Activated CD4-positive, alpha-beta T cell treated with anti-CD3 and anti-CD28 coated beads, Interleukin-2, Interleukin-4, amounts not matched to agents 100 ng/mL and 50 ng/mL, durations not matched to agents 16 hours and 8 hours (primary cell): ENCODE results near the gene SERTAD2.

Experiments used
- DNase-seq: peaks from one replicate; pipeline ENCODE4 v3.0.0-alpha.2; 2020; ENCODE audit warnings: low spot score

Gene SERTAD2

DNA sequence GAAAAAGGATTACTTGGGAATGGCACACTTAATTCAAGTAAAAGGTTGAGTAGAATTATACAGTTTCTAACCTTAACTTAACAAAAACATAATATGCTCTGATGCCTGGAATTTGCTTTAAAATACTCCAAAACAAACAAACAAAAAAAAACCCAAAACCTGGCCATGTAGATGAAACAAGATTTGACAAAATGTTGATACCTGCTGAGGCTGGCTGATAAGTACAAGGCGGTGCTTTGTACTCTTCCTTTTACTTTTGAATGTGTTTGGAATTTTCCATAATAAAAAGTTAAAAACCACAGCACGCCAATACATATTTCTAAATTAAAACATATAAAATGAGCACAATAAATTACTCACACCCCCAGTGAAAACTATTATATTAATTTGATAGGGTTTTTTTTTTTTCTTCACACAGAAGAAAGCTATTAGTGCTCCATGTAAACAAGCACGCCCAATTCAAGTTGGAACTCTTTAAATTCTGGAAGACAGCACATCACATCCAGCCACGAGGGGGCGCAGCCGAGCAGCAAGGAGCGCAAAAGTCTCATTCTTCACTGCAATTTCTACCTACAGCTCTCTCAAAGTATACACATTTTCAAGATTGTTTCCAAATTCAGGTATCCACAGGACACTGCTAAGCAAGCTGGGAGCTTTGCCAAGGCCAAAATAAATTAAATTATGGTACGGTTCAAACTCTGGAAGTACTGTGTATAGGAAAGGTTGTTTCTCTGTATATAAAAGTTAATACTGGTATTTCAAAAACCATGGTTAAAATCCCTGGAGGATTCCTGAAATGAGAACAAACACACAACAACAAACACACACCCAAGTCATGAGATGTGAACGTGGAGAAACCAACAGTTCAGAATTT lies 7.5 kb downstream of the SERTAD2 start:
- peak; percentile 79 for DNase-seq

DNA sequence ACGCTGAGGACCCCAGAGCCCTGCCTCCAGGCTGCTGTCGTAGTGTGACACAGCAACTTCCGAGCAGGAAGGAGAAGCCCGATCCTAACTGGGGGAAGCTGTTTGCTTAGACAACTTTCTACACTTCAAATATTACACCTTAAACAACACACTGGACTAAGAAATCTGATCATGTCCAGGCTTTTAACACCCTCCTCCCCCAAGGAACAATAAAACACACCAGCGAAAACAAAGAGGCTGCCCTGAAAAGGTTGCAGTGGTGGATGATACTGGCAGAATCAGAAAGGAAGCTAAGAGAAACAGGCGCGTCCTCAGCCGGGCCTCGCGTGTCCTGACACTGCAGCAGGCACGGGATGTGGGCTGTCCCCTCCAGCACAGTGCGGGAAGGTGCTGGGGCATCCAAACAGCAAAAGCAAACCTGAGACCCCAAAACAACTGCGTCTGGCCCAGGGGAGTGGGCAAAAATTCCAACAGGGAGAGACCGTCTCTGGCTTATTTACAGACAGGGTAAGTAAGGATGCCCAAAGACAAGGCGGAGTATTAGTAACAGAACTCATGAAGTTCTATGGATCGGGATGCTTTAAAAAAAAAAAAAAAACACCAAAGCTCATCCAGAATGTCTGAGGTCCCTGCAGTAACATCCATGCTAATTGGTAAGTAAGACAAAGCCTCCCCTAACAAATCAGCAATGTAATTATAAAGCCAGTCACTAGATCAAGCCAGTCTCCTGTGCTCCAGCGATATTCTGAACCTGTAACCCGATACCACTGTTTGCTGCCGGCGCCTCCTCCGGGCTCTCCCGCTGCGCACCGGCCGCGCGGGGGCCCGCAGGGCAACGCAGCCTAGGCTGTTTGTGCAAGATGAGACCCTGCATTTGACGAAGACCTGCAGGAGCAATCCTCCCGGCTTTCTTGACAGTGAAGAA lies 9.0 kb downstream of the SERTAD2 start:
- DNase-seq, result peak; percentile 56

GRCh38 chr2:64643838-64644457 lies 9.8 kb downstream of the SERTAD2 start:
- DNase-seq, result no peak

- DNase-seq, result no peak
Observed at GRCh38 chr2:64641599-64641998, 12.1 kb downstream of the SERTAD2 start.

DNA sequence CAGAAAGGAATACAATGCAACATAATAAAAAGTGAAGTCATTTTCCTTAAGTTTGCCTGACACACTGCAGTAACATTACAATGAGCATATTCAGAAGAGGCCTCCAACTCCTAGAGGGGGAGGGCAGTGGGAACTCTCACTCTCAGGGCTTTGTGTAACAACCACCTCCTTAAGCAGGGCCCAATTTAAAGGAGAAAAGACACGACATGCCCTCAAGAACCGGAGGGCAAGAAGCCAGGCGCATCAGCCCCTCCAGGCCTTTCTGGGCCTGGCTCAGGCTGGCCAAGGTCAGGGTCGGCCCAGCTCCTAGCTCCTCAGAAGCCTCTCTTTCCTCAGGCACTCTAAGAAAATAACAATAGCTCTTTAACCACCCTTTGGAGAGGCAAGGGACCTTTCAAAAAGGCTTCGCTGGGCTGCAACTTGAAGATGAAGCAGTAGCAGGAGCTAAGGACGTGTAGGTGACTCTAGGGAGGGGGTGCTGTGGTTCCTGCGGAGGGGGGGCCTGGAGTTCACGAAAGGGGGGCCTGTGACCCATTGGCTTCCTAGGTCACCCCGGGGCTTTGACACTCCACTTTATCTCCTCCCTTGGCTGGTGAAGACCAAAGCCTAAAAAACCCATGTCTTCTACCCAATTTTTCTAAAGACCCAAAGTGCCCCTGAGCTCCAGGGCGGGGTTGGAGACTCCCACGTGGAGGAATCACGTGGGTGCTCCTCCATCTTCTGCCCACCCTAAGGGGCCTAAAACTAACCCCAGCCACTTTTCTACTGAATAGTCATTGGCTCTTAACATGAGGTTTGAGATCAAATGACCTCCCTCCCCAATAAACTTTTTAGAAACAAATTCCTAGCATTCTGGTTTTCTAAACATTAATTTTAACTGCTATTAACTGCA lies 13.3 kb downstream of the SERTAD2 start:
- DNase-seq, result no peak

- DNase-seq, result no peak
Observed at GRCh38 chr2:64639691-64640090, 14.0 kb downstream of the SERTAD2 start.

DNA sequence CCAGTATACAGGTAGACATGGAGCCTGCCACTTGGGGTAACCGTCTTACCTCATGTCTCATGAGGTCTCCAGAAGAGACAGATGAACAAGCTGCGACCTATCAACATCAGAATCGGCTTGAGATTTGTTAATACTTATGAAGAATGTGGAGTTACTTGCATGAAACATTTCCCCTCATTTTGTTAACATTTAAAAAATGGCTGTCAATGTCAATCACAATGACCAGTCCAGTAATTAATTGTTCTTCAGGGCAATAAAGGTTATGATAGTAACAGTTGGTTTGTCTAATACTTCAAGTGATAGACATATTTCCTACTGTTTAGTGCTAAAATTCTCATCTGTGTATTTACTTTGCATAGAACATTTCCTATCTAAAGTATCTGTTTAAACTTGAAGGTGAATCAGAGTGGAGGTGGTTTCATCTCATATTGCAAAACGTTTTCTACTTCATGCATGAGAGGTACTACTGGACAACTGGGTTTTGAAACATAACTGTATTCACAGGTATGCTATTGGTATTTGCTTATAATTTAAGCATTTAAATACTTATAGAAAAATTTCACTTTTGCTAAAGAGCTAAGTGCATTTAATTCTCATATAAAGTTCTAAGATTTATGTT lies 15.1 kb downstream of the SERTAD2 start:
- DNase-seq, result no peak

DNA sequence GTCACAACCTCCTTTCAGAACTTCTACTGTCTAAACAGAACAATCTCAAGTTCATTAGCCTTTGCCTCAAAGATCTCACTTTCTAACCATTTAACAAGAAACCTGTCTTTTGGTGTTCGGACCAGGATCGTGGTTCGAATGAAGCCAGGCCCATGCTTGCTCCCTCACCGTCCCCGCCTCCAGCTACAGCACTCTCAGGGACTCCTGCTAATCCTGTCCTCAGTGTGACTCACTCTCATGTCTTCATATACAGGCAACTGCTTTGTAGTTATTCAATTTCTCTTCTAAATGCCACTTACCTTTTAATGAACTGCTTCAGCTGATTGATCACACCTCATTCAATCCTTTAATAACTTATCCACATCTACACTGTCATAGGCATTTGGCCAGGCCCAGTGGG lies 15.8 kb downstream of the SERTAD2 start:
- DNase-seq, result no peak

DNA sequence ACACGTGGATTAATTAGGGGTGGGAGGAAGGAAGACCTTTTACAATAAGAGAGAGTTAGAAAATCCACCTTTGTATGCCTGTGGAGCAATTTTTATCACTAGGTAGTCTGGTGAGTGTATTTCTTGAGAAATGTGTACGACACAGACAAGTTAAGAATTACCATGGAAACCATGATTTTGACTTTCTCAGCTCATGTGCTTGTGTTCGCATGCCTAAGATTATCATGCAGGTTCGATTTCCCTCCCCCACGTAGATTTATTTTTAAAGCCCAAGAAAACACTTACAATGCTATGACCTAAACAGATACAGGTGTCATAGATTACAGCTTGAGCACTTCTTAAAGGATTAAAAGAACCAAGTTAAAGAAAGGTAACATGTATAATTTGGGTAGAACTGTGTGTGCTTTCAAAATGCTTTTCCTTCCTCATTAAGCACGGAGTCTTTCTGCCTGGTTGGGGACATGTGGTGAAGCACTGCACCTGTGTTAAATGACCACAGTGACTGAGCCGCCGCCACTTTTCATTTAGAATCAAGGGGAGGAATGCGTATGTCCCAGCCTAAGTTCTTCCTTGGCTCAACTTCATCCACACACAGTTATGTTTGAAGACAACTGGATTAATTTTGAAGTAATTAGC lies 16.6 kb downstream of the SERTAD2 start:
- no peak for DNase-seq

- DNase-seq, result no peak
Observed at GRCh38 chr2:64635976-64636911, 17.5 kb downstream of the SERTAD2 start.

GRCh38 chr2:64634345-64635267 lies 19.1 kb downstream of the SERTAD2 start:
- no peak for DNase-seq

DNA sequence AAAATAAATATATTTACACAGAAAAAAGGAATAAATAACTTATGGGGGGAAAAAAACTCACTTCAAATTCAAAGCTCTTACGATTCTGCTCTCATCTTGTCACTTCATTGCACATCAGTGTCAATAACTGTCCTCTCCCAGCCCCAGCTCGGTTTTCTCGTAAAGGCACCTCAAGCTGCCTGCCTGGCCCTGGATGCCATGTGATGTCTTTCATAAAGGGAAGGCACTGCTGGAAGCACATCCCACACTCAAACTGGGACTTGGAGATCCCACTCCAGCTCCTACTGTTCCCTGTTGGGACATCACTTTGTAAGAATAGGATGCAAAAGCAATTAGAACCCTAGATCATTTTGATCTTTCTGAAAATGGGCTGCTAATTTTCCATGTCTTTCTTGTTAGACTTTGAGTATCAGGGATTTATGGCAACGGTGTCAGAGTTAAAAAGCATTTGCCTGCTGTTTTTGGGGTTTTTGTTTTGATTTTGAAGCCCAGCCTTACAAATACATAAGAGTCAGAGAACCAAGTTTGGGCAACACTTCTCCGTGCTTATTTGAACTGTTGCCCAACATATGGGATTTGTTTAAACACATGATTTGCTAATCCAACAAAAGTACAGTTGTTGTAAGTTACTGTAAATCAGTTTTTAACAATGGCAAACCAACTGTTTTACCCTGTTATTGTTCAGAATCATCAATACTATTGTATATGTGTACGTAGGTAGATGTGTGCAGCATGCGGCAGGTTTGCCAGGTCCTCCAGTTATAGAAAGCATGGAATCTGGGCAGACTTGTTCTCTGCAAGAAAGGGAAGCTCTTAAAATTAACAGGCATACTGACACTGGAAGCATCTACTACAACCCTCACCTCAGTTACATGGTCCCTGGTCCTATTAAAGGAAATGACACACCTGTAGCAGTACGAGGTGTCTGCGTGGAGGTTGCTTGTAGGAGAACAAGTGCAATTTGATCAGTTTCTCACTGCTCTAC lies 20.6 kb downstream of the SERTAD2 start:
- DNase-seq, result no peak

- DNase-seq, result no peak
Observed at GRCh38 chr2:64631771-64632170, 21.9 kb downstream of the SERTAD2 start.

DNA sequence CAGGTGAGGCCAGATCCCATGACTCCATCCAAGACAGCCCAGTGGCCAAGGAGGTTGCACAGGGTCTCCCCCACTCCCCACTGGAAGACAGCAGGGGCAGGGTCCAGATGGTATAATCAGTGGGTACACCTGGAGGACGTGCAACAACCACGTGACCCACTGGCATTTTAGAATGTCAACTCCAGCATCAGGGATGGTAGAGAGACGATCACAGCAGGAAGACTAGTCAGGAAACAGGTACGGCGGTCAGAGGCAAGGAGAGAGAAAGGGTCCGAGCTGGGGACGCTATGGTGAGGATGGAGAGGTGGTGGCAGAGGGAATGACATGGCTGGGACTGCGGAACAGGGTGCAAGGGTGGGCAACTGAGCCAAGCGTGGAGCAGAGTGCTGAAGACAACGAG lies 23.0 kb downstream of the SERTAD2 start:
- no peak for DNase-seq

GRCh38 chr2:64629875-64630274 lies 23.8 kb downstream of the SERTAD2 start:
- no peak for DNase-seq

- DNase-seq, result no peak
Observed at GRCh38 chr2:64629329-64629781, 24.4 kb downstream of the SERTAD2 start.
